GM23338 (cell line): ENCODE results near the gene COL4A1. TPM values are rescaled to one million over a fixed set of nuclear protein-coding genes. Genes with fewer than 3 reads are reported as not detected.

Experiments
- ATAC-seq: fragments of 200-7000 bp; cut with Tn5 transposase; 3 replicates; pipeline ENCODE4 v1.9.1; 2020
- DNase-seq: peaks from one replicate; pipeline ENCODE4 v3.0.0-alpha.2; 2015; ENCODE audit warnings: low spot score
- H2AFZ ChIP-seq: fragments of 200-600 bp; sonication (generic); 2 replicates; pipeline ENCODE4 v1.8.0; 2016; ENCODE audit warnings: antibody characterized with exemption, mild to moderate bottlenecking, moderate library complexity
- H3F3A ChIP-seq: fragments of 200-600 bp; sonication (generic); replicated peaks from 2 replicates; pipeline ENCODE4 v1.8.0; 2017; ENCODE audit warnings: antibody characterized with exemption, mixed run types, low read depth
- H3K27ac ChIP-seq: fragments of 200-600 bp; sonication (generic); 2 replicates; pipeline ENCODE4 v1.6.1; 2016; ENCODE audit warnings: low read depth
- H3K27me3 ChIP-seq: fragments of 200-600 bp; sonication (generic); 2 replicates; pipeline ENCODE4 v1.8.0; 2016; ENCODE audit warnings: mild to moderate bottlenecking, mixed run types, moderate library complexity; ENCODE audit not compliant: insufficient read depth
- H3K36me3 ChIP-seq: fragments of 200-600 bp; sonication (generic); 2 replicates; pipeline ENCODE4 v1.8.0; 2016; ENCODE audit warnings: mild to moderate bottlenecking; ENCODE audit not compliant: insufficient read depth
- H3K4me1 ChIP-seq: fragments of 200-600 bp; sonication (generic); 2 replicates; pipeline ENCODE4 v1.8.0; 2016; ENCODE audit warnings: mild to moderate bottlenecking, moderate library complexity; ENCODE audit not compliant: insufficient read depth
- H3K4me2 ChIP-seq: fragments of 200-600 bp; sonication (generic); 2 replicates; pipeline ENCODE4 v1.7.1; 2017; ENCODE audit warnings: mixed run types
- H3K4me3 ChIP-seq: fragments of 200-600 bp; sonication (generic); 2 replicates; pipeline ENCODE4 v1.6.1; 2016; ENCODE audit warnings: mixed run types
- H3K79me2 ChIP-seq: fragments of 200-600 bp; sonication (generic); replicated peaks from 2 replicates; pipeline ENCODE4 v1.8.0; 2017; ENCODE audit warnings: mild to moderate bottlenecking; ENCODE audit not compliant: insufficient read depth
- H3K9me2 ChIP-seq: fragments of 200-600 bp; sonication (generic); 2 replicates; pipeline ENCODE4 v1.8.0; 2017; ENCODE audit not compliant: insufficient read depth
- H4K20me1 ChIP-seq: fragments of 200-600 bp; sonication (generic); replicated peaks from 2 replicates; pipeline ENCODE4 v1.8.0; 2017; ENCODE audit warnings: mild to moderate bottlenecking; ENCODE audit not compliant: insufficient read depth
- H3K27ac Mint-ChIP-seq: 2 replicates; pipeline ENCODE4 v1.8.0; 2020; ENCODE audit warnings: inconsistent platforms, mild to moderate bottlenecking, moderate library complexity, mixed read lengths
- H3K27me3 Mint-ChIP-seq: 3 replicates; pipeline ENCODE4 v1.8.0; 2022; ENCODE audit warnings: low read depth, mild to moderate bottlenecking, moderate library complexity, mixed read lengths, inconsistent platforms; ENCODE audit not compliant: insufficient read depth, poor library complexity
- H3K36me3 Mint-ChIP-seq: 3 replicates; pipeline ENCODE4 v1.8.0; 2021; ENCODE audit warnings: low read depth, mild to moderate bottlenecking, inconsistent platforms, moderate library complexity, mixed read lengths
- H3K4me1 Mint-ChIP-seq: 3 replicates; pipeline ENCODE4 v1.8.0; 2020; ENCODE audit warnings: mild to moderate bottlenecking, inconsistent platforms, mixed read lengths
- H3K4me3 Mint-ChIP-seq: 3 replicates; pipeline ENCODE4 v1.8.0; 2021; ENCODE audit warnings: moderate library complexity, mild to moderate bottlenecking, inconsistent platforms, mixed read lengths
- H3K9me3 Mint-ChIP-seq: 3 replicates; pipeline ENCODE4 v1.8.0; 2020; ENCODE audit warnings: moderate library complexity, mild to moderate bottlenecking, inconsistent platforms, mixed read lengths
- CREB1 ChIP-seq: fragments of 250-450 bp; sonication (Bioruptor Pico); IDR thresholded peaks from 2 replicates; pipeline ENCODE4 v1.5.0; 2020; ENCODE audit warnings: low read depth, mild to moderate bottlenecking, moderate library complexity
- EZH2 ChIP-seq: fragments of 200-600 bp; sonication (generic); IDR thresholded peaks from one replicate; pipeline ENCODE4 v1.8.0; 2017; ENCODE audit warnings: antibody characterized with exemption, mild to moderate bottlenecking, low read depth; ENCODE audit not compliant: unreplicated experiment
- EZH2phosphoT487 ChIP-seq: fragments of 200-600 bp; sonication (generic); IDR thresholded peaks from one replicate; pipeline ENCODE4 v1.8.1; 2018; ENCODE audit warnings: antibody characterized with exemption; ENCODE audit not compliant: unreplicated experiment
- REST ChIP-seq: IDR thresholded peaks from one replicate; pipeline ENCODE4 v1.6.1; 2018; ENCODE audit warnings: antibody characterized with exemption; ENCODE audit not compliant: unreplicated experiment
- ZNF114 ChIP-seq: fragments of 250-450 bp; sonication (Bioruptor Pico); IDR thresholded peaks from 2 replicates; pipeline ENCODE4 v1.5.0; 2020; ENCODE audit warnings: mild to moderate bottlenecking, moderate library complexity
- ZNF331 ChIP-seq: fragments of 250-450 bp; sonication (Bioruptor Pico); IDR thresholded peaks from 2 replicates; pipeline ENCODE4 v1.5.0; 2020; ENCODE audit warnings: low read depth, mild to moderate bottlenecking, moderate library complexity
- ZNF462 ChIP-seq: fragments of 250-450 bp; sonication (Bioruptor Pico); IDR thresholded peaks from 2 replicates; pipeline ENCODE4 v1.5.0; 2020; ENCODE audit warnings: mild to moderate bottlenecking, moderate library complexity
- polyA plus RNA-seq: library from polyadenylated mRNA; unstranded; fragments of >200 nt; fragmentation: Nextera tagmentation; extraction: Ambion mirVana; gene quantifications from 2 replicates; pipeline ENCODE4 v1.2.1, GENCODE V29; 2016
- total RNA-seq: library from RNA; depleted of rRNA; stranded (reverse); fragments of >200 nt; shearing (Covaris generic); gene quantifications from 2 replicates; pipeline ENCODE4 v1.2.3, GENCODE V29; 2014
- TF ChIP-seq, protein P1 (sequence below): IDR thresholded peaks from 2 replicates; pipeline ENCODE4 v1.6.1; 2016; ENCODE audit warnings: antibody characterized with exemption

Gene COL4A1
- total and polyA plus RNA-seq, 2 experiments from 2014 or later = 39.1 to 110 TPM

DNA sequence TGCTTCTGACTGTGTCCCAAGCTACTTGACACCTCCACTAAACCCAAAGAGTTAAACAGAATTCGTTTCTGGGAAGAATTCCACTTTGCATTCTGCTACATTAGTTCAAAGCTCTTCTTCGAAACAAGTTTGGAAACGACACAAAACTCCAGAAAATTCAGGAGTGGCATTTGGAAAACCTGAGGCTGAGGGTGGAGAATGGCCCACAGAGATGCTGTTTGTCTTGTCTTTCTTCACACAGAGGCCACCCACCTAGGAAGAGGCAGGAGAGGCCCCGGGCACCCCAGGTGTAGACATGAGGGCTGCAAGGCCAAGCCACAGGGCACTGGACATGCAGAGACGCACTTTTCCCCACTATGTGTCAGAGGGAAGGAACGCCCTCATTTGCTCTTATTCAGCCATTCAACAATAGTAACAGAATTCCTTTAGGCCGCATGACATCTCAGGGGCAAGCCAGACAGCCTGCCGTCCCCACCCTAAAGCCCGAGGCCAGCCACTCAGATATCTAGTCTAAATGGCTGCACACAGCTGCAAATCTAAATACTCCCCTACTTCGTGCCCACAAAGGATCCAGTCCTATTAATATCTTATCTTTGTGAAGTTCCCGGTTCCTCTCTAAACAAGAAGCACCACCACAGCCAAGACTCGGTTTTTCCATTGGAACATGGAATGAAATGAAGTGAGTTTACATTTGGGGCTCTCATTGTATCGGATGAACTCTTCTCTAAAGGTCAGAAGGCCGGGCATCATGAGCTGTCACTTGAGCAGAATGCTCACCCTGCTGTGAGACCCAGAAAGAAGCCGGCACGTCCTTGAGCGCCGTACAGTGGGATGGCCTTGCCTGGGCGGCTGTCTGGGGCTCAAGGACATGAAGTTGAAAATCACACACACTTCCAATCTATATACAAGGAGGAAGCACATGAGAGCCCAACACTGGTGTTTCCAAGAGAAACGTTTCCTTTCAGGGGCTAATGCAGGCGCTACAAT, 19.8 kb downstream of the COL4A1 start (continued):
- TF ChIP-seq, protein P1, sequence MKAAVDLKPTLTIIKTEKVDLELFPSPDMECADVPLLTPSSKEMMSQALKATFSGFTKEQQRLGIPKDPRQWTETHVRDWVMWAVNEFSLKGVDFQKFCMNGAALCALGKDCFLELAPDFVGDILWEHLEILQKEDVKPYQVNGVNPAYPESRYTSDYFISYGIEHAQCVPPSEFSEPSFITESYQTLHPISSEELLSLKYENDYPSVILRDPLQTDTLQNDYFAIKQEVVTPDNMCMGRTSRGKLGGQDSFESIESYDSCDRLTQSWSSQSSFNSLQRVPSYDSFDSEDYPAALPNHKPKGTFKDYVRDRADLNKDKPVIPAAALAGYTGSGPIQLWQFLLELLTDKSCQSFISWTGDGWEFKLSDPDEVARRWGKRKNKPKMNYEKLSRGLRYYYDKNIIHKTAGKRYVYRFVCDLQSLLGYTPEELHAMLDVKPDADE = no peak
- TF ChIP-seq REST = no peak
- TF ChIP-seq CREB1 (CRISPR knock-in tag) = no peak
- no peak for TF ChIP-seq ZNF331
- TF ChIP-seq EZH2phosphoT487 = no peak

GRCh38 chr13:110285991-110286832, 20.7 kb downstream of the COL4A1 start:
- H3K27me3 Mint-ChIP-seq = peaks cover 7% of the 10 kb centered on the region
- no peak overlapping the region for H3K4me3 ChIP-seq
- no peaks in the 10 kb centered on the region for H3K4me1 ChIP-seq
- H3K79me2 ChIP-seq = no peaks in the 10 kb centered on the region; the same call in 1 of the 2 replicates
- DNase-seq (no peak), ATAC-seq (no peak)
- H4K20me1 ChIP-seq = no peaks in the 10 kb centered on the region
- no peaks in the 10 kb centered on the region; the same call in 2 of the 3 replicates for H3K9me3 Mint-ChIP-seq
- no peaks in the 10 kb centered on the region for H3K9me2 ChIP-seq
- H2AFZ ChIP-seq = no peak overlapping the region
- peaks cover 5% of the 10 kb centered on the region; the same call in 1 of the 3 replicates for H3K4me1 Mint-ChIP-seq
- H3K27ac Mint-ChIP-seq = no peak overlapping the region
- H3K4me2 ChIP-seq = no peak overlapping the region
- H3K27ac ChIP-seq = no peak overlapping the region
- no peak overlapping the region for H3K4me3 Mint-ChIP-seq
- no peaks in the 10 kb centered on the region for H3K27me3 ChIP-seq
- H3F3A ChIP-seq = no peaks in the 10 kb centered on the region
- H3K36me3 ChIP-seq = no peaks in the 10 kb centered on the region
- H3K36me3 Mint-ChIP-seq = peaks cover 6% of the 10 kb centered on the region; the same call in 2 of the 3 replicates
- TF ChIP-seq ZNF114 (CRISPR knock-in tag) (no peak), EZH2 (no peak), ZNF462 (CRISPR knock-in tag) (no peak), CREB1 (CRISPR knock-in tag) (no peak), EZH2phosphoT487 (no peak)
